Stimulated activated CD4-positive, alpha-beta T cell treated with anti-CD3 and anti-CD28 coated beads, Interleukin-2, amount 100 ng/mL, for 48 hours (primary cell): ENCODE data around the gene TMEM134.
"Not testable (repeated sequence)": the region's sequence is repeated elsewhere in the genome, so short reads cannot be mapped to it uniquely, and the experiment has no call there.

Experiments used
- DNase-seq, 2 donors: peaks; one replicate each; pipeline ENCODE4 v3.0.0-alpha.2; 2020

TMEM134 gene

GRCh38 chr11:67436459-67437081 is 32.5 kb downstream of the TMEM134 start:
- DNase-seq: peak; percentile 67 to 70

- DNase-seq: no peak
These were observed 33.2 kb downstream of the TMEM134 start for GRCh38 chr11:67435727-67436458.

- DNase-seq: no peak
These were observed 33.9 kb downstream of the TMEM134 start for GRCh38 chr11:67435031-67435726.

- DNase-seq: no peak
These were observed 34.6 kb downstream of the TMEM134 start for GRCh38 chr11:67434395-67434881.

- no peak for DNase-seq
These were observed 35.3 kb downstream of the TMEM134 start for GRCh38 chr11:67433536-67434394.

- DNase-seq: no peak
These were observed 36.2 kb downstream of the TMEM134 start for GRCh38 chr11:67432655-67433349.

GRCh38 chr11:67431346-67432249 is 37.5 kb downstream of the TMEM134 start:
- no peak for DNase-seq

- no peak for DNase-seq
These were observed 39.3 kb downstream of the TMEM134 start for GRCh38 chr11:67429722-67430121.

GRCh38 chr11:67429038-67429668 is 39.9 kb downstream of the TMEM134 start:
- no peak for DNase-seq

GRCh38 chr11:67428052-67429001 is 40.7 kb downstream of the TMEM134 start, which contains the start of gene RPS6KB2:
Gene RPS6KB2, plus strand, starts transcription at chr11:67428494. Its CDS starts 52 bp downstream, at chr11:67428546.
- peak; percentile 100 for DNase-seq

GRCh38 chr11:67427364-67427859 is 41.6 kb downstream of the TMEM134 start:
- not testable (repeated sequence) for DNase-seq

- no peak for DNase-seq
These were observed 45.0 kb downstream of the TMEM134 start for GRCh38 chr11:67423891-67424613.

GRCh38 chr11:67423466-67423865 is 45.6 kb downstream of the TMEM134 start:
- no peak for DNase-seq

GRCh38 chr11:67422891-67423290 is 46.2 kb downstream of the TMEM134 start:
- DNase-seq: no peak

GRCh38 chr11:67421430-67422031 is 47.5 kb downstream of the TMEM134 start:
- no peak for DNase-seq

GRCh38 chr11:67420646-67421429 is 48.2 kb downstream of the TMEM134 start:
- DNase-seq: peak; percentile 98 to 100

- DNase-seq: no peak
These were observed 48.9 kb downstream of the TMEM134 start for GRCh38 chr11:67420147-67420645.
